Measurements from ENCODE around the gene BAHCC1.

Gene BAHCC1

GRCh38 chr17:81410852-81411251 is 15.6 kb downstream of the BAHCC1 start:
- DNase-seq: no peak
- Histone ChIP-seq H3K9me2 (replicated peaks; ENCODE audit: insufficient read depth, low read length) (no peaks in the 10 kb centered on the region), H3K27me3 (replicated peaks; ENCODE audit: insufficient read depth, low read length) (peaks cover 93% of the 10 kb centered on the region), H3K36me3 (replicated peaks; ENCODE audit: insufficient read depth, low read length) (no peaks in the 10 kb centered on the region), H4K20me1 (ENCODE audit: insufficient read depth, low read length) (no peaks in the 10 kb centered on the region), H3K4me1 (ENCODE audit: low read length) (no peaks in the 10 kb centered on the region), H2AFZ (ENCODE audit: low read length) (no peak overlapping the region), H3F3A (ENCODE audit: insufficient read depth, low read length) (no peaks in the 10 kb centered on the region), H3K27ac (ENCODE audit: low read length) (no peak overlapping the region), H3K4me2 (ENCODE audit: low read depth, low read length) (no peak overlapping the region), H3K79me2 (ENCODE audit: low read length) (no peaks in the 10 kb centered on the region), H3K4me3 (ENCODE audit: low read length) (no peak overlapping the region), H3K9me3 (replicated peaks; ENCODE audit: insufficient read depth, low read length) (no peaks in the 10 kb centered on the region), H3K9ac (ENCODE audit: low read length) (no peak overlapping the region)
- TF ChIP-seq CTCF (IDR thresholded peaks at IDR 0.05; ENCODE audit: low read length) (no peak), EZH2phosphoT487 (IDR thresholded peaks at IDR 0.05; ENCODE audit: low read length) (no peak)

- Histone ChIP-seq H3K4me2 (ENCODE audit: low read depth, low read length) (no peak overlapping the region), H3K27me3 (replicated peaks; ENCODE audit: insufficient read depth, low read length) (peaks cover 88% of the 10 kb centered on the region), H3K36me3 (replicated peaks; ENCODE audit: insufficient read depth, low read length) (no peaks in the 10 kb centered on the region)
These were observed 16.0 kb downstream of the BAHCC1 start for GRCh38 chr17:81411305-81411704.

GRCh38 chr17:81412490-81413093 is 17.3 kb downstream of the BAHCC1 start:
- TF ChIP-seq EZH2phosphoT487 (IDR thresholded peaks at IDR 0.05; ENCODE audit: low read length) (no peak), EZH2 (optimal IDR thresholded peaks at IDR 0.05; ENCODE audit: low read depth, low read length) (no peak), CTCF (IDR thresholded peaks at IDR 0.05; ENCODE audit: low read length) (no peak)
- Histone ChIP-seq H4K20me1 (ENCODE audit: insufficient read depth, low read length) (no peaks in the 10 kb centered on the region; the same call in 1 of the 2 replicates), H3K9ac (ENCODE audit: low read length) (no peak overlapping the region), H3K4me3 (ENCODE audit: low read length) (no peak overlapping the region), H3K36me3 (replicated peaks; ENCODE audit: insufficient read depth, low read length) (no peaks in the 10 kb centered on the region), H2AFZ (ENCODE audit: low read length) (no peak overlapping the region), H3K9me2 (replicated peaks; ENCODE audit: insufficient read depth, low read length) (no peaks in the 10 kb centered on the region), H3K4me1 (ENCODE audit: low read length) (no peaks in the 10 kb centered on the region), H3F3A (ENCODE audit: insufficient read depth, low read length) (no peaks in the 10 kb centered on the region), H3K27me3 (replicated peaks; ENCODE audit: insufficient read depth, low read length) (peaks cover 88% of the 10 kb centered on the region), H3K27ac (ENCODE audit: low read length) (no peak overlapping the region), H3K9me3 (replicated peaks; ENCODE audit: insufficient read depth, low read length) (no peaks in the 10 kb centered on the region), H3K4me2 (ENCODE audit: low read depth, low read length) (no peak overlapping the region), H3K79me2 (ENCODE audit: low read length) (no peaks in the 10 kb centered on the region)
- DNase-seq: no peak

More at GRCh38 chr17:81411305-81411704, 16.0 kb downstream of the BAHCC1 start:
- Histone ChIP-seq H3K79me2 (ENCODE audit: low read length) (no peaks in the 10 kb centered on the region), H3K9me3 (replicated peaks; ENCODE audit: insufficient read depth, low read length) (no peaks in the 10 kb centered on the region), H3F3A (ENCODE audit: insufficient read depth, low read length) (no peaks in the 10 kb centered on the region), H3K9me2 (replicated peaks; ENCODE audit: insufficient read depth, low read length) (no peaks in the 10 kb centered on the region), H2AFZ (ENCODE audit: low read length) (no peak overlapping the region), H3K9ac (ENCODE audit: low read length) (no peak overlapping the region), H3K27ac (ENCODE audit: low read length) (no peak overlapping the region), H3K4me3 (ENCODE audit: low read length) (no peak overlapping the region), H4K20me1 (ENCODE audit: insufficient read depth, low read length) (no peaks in the 10 kb centered on the region), H3K4me1 (ENCODE audit: low read length) (no peaks in the 10 kb centered on the region)
- TF ChIP-seq CTCF (IDR thresholded peaks at IDR 0.05; ENCODE audit: low read length) (no peak), EZH2 (optimal IDR thresholded peaks at IDR 0.05; ENCODE audit: low read depth, low read length) (no peak), EZH2phosphoT487 (IDR thresholded peaks at IDR 0.05; ENCODE audit: low read length) (no peak)
- no peak for DNase-seq
